Peyer's patch (tissue), 4 donors: Measurements from ENCODE around the gene ZBTB44.

Source experiments
- POLR2A ChIP-seq, 2 donors: fragments of 450-650 bp; IDR thresholded peaks; one replicate each; pipeline ENCODE4 v1.5.1; 2017; ENCODE audit warnings: antibody characterized with exemption in 2 of 2, mild to moderate bottlenecking in 2 of 2, moderate library complexity in 2 of 2
- TF ChIP-seq, protein P1 (sequence below), 6 experiments: fragments of 450-650 bp in 4 of 6; fragments of 200-600 bp in 2 of 6; sonication (generic) in 1 of 6; IDR thresholded peaks; one replicate each; pipeline ENCODE4 v1.5.1; 2017 to 2019; ENCODE audit warnings: antibody characterized with exemption in 6 of 6, mild to moderate bottlenecking in 3 of 6, moderate library complexity in 1 of 6

DNA sequence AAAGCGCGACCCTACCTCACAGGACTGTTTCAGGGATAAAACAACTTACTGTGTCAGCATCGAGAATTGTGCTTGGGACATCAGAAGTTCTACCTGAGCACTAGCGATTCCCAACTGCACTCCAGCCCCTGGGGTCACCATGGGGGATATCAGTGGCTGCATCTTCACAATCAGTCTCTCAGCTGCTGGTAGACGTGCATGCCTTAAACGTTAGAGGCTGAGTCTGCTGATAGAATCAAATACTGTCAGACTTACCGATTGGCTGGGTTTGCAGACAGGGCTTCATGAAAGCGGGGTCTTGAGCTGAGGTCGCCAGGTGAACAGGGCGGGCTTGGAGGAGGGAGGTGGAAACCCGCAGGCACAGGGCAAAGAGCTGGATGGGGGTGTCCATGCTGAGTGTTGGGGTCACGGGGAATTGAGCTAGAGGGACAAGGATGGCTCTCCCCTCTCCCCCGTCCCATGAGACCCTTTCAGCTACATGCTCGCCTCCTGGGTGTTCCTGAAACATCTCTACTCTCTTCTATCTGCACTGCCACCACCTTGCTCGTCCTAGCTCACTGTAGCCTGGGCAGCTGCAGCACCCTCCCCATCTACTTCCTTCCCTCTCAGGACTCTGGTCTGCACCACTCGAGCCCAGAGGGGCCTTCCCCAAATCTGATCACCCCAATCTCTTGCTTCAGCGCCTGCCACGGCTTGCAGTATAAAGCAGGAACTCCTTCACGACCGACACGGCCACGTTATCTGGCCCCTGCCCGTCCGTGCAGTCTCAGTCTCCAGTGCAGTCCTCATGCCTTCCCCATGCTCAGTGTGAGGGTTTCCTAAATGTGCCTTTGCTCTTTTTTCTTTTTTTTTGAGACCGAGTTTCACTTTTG lies 111.7 kb downstream of the ZBTB44 start:
- TF ChIP-seq, protein P1, sequence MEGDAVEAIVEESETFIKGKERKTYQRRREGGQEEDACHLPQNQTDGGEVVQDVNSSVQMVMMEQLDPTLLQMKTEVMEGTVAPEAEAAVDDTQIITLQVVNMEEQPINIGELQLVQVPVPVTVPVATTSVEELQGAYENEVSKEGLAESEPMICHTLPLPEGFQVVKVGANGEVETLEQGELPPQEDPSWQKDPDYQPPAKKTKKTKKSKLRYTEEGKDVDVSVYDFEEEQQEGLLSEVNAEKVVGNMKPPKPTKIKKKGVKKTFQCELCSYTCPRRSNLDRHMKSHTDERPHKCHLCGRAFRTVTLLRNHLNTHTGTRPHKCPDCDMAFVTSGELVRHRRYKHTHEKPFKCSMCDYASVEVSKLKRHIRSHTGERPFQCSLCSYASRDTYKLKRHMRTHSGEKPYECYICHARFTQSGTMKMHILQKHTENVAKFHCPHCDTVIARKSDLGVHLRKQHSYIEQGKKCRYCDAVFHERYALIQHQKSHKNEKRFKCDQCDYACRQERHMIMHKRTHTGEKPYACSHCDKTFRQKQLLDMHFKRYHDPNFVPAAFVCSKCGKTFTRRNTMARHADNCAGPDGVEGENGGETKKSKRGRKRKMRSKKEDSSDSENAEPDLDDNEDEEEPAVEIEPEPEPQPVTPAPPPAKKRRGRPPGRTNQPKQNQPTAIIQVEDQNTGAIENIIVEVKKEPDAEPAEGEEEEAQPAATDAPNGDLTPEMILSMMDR (IDR thresholded peaks at IDR 0.05) = no peak
- no peak for TF ChIP-seq POLR2A (IDR thresholded peaks at IDR 0.05)
